ENCODE results near the gene RNF152. TPM values are rescaled to one million over a fixed set of nuclear protein-coding genes. Genes with fewer than 3 reads are reported as not detected.
"Not testable (repeated sequence)": the region's sequence is repeated elsewhere in the genome, so short reads cannot be mapped to it uniquely, and the experiment has no call there.

The RNF152 gene
- total and polyA plus RNA-seq, 2 of the 4 experiments (the other 2 are of a cell fraction) = 7.5 to 18.5 TPM

- Histone ChIP-seq H3K36me3 (ENCODE audit: control insufficient read depth, insufficient read depth, low read length) (no peaks in the 10 kb centered on the region), H2AK5ac (ENCODE audit: low read depth, low read length) (no peak overlapping the region), H3K18ac (ENCODE audit: low read depth, low read length) (no peak overlapping the region), H3K4me3 (ENCODE audit: insufficient read depth, low read depth, low read length) (no peak overlapping the region), H3K9ac (ENCODE audit: low read depth, low read length) (no peak overlapping the region), H3K4me2 (ENCODE audit: low read depth, low read length) (no peak overlapping the region), H3K4me1 (ENCODE audit: control insufficient read depth, insufficient read depth, low read length) (no peaks in the 10 kb centered on the region), H3K79me1 (ENCODE audit: low read depth in 1 of 2, low read length in 2 of 2) (no peaks in the 10 kb centered on the region), H2BK20ac (ENCODE audit: low read depth, low read length) (no peak overlapping the region), H2AFZ (replicated peaks; ENCODE audit: low read length, poor library complexity) (no peak overlapping the region), H3K27me3 (ENCODE audit: control insufficient read depth, insufficient read depth, low read length) (no peaks in the 10 kb centered on the region), H2BK15ac (ENCODE audit: low read depth, low read length) (no peak overlapping the region), H4K91ac (ENCODE audit: insufficient read depth, low read depth, low read length) (no peak overlapping the region), H2BK120ac (ENCODE audit: low read depth, low read length) (no peak overlapping the region), H3K27ac (ENCODE audit: insufficient read depth, low read length) (no peak overlapping the region), H3K9me3 (ENCODE audit: control insufficient read depth, insufficient read depth, low read length) (peaks cover 9% of the 10 kb centered on the region), H3K23ac (ENCODE audit: low read depth, low read length) (no peak overlapping the region), H2AK9ac (replicated peaks; ENCODE audit: low read depth, low read length, poor library complexity) (no peak overlapping the region), H3K56ac (ENCODE audit: extremely low read depth, insufficient read depth, low read length) (no peak overlapping the region), H3K9me1 (ENCODE audit: insufficient read depth, low read length) (no peaks in the 10 kb centered on the region), H4K5ac (ENCODE audit: low read depth, low read length) (no peak overlapping the region), H3K4ac (ENCODE audit: low read depth, low read length) (no peak overlapping the region), H4K20me1 (ENCODE audit: insufficient read depth, low read length) (no peaks in the 10 kb centered on the region), H3K14ac (replicated peaks; ENCODE audit: low read depth, low read length) (no peak overlapping the region), H2BK5ac (ENCODE audit: low read depth, low read length, poor library complexity, severe bottlenecking) (no peak overlapping the region), H4K8ac (ENCODE audit: low read depth in 2 of 2, low read length in 2 of 2) (no peak overlapping the region)
- ChIA-PET CTCF (no interaction called here), POLR2A (ENCODE audit: unreplicated experiment) (no interaction called here)
- intact Hi-C loops (cut with micrococcal nuclease) (no loop called here), in situ Hi-C loops (cut with MboI; ENCODE audit: low sequenced_read_pairs) (no loop called here), dilution Hi-C loops (cut with HindIII; ENCODE audit: low sequenced_read_pairs, unreplicated experiment) (no loop called here)
- no CpG with 5 or more reads among the region's 3 CpGs for WGBS, 2 experiments (ENCODE audit: extremely low coverage in 2 of 2, insufficient read length in 1 of 2)
- no TSS peak for BruUV-seq (replicated peaks)
- TF ChIP-seq SMC3 (IDR thresholded peaks at IDR 0.05; ENCODE audit: low read depth, low read length) (no peak), RAD21 (IDR thresholded peaks at IDR 0.05; ENCODE audit: low read length) (no peak), ELK1 (IDR thresholded peaks at IDR 0.05; ENCODE audit: borderline replicate concordance, low read depth, low read length) (no peak), NFE2L2 (IDR thresholded peaks at IDR 0.05; ENCODE audit: low read depth, low read length) (no peak), POLR2A (IDR thresholded peaks at IDR 0.05; ENCODE audit: low read depth, low read length) (no peak), MAFK (IDR thresholded peaks at IDR 0.05; ENCODE audit: low read depth, low read length) (no peak)
- ATAC-seq (ENCODE audit: low read depth) = no peak
- no peak for DNase-seq
Observed at GRCh38 chr18:61782545-61782944, 110.3 kb downstream of the RNF152 start.

GRCh38 chr18:61776201-61776600 lies 116.6 kb downstream of the RNF152 start:
- H4K5ac ChIP-seq (ENCODE audit: low read depth, low read length); H3K9ac ChIP-seq (ENCODE audit: low read depth, low read length); H3K18ac ChIP-seq (ENCODE audit: low read depth, low read length); H3K4me2 ChIP-seq (ENCODE audit: low read depth, low read length); H3K4ac ChIP-seq (ENCODE audit: low read depth, low read length); ATAC-seq (ENCODE audit: low read depth); POLR2A ChIA-PET (ENCODE audit: unreplicated experiment); H2AK5ac ChIP-seq (ENCODE audit: low read depth, low read length); H2AK9ac ChIP-seq (replicated peaks; ENCODE audit: low read depth, low read length, poor library complexity); H3K9me1 ChIP-seq (ENCODE audit: insufficient read depth, low read length); H3K4me3 ChIP-seq (ENCODE audit: insufficient read depth, low read depth, low read length); DNase-seq; H2BK120ac ChIP-seq (ENCODE audit: low read depth, low read length); H3K23ac ChIP-seq (ENCODE audit: low read depth, low read length); H3K36me3 ChIP-seq (ENCODE audit: control insufficient read depth, insufficient read depth, low read length); H2BK15ac ChIP-seq (ENCODE audit: low read depth, low read length); H3K56ac ChIP-seq (ENCODE audit: extremely low read depth, insufficient read depth, low read length); H3K27me3 ChIP-seq (ENCODE audit: control insufficient read depth, insufficient read depth, low read length); H4K20me1 ChIP-seq (ENCODE audit: insufficient read depth, low read length); H2BK5ac ChIP-seq (ENCODE audit: low read depth, low read length, poor library complexity, severe bottlenecking); intact Hi-C loops (cut with micrococcal nuclease); CTCF ChIA-PET; H4K91ac ChIP-seq (ENCODE audit: insufficient read depth, low read depth, low read length); H2AFZ ChIP-seq (replicated peaks; ENCODE audit: low read length, poor library complexity); H3K27ac ChIP-seq (ENCODE audit: insufficient read depth, low read length); H4K8ac ChIP-seq (ENCODE audit: low read depth in 2 of 2, low read length in 2 of 2); in situ Hi-C loops (cut with MboI; ENCODE audit: low sequenced_read_pairs); H3K79me1 ChIP-seq (ENCODE audit: low read depth in 1 of 2, low read length in 2 of 2); H2BK20ac ChIP-seq (ENCODE audit: low read depth, low read length); H3K4me1 ChIP-seq (ENCODE audit: control insufficient read depth, insufficient read depth, low read length); dilution Hi-C loops (cut with HindIII; ENCODE audit: low sequenced_read_pairs, unreplicated experiment); BruUV-seq (replicated peaks); H3K14ac ChIP-seq (replicated peaks; ENCODE audit: low read depth, low read length): not testable (repeated sequence)
- peaks cover 14% of the 10 kb centered on the region for H3K9me3 ChIP-seq (ENCODE audit: control insufficient read depth, insufficient read depth, low read length)

Data from IMR-90 (cell line).